MV-4-11 (cell line): ENCODE measurements around the gene NCEH1.
A peak's percentile ranks its signal among the peaks of the same experiment; 100 is the strongest.
"Not testable (repeated sequence)": the region's sequence is repeated elsewhere in the genome, so short reads cannot be mapped to it uniquely, and the experiment has no call there.

Experiments used
- DNase-seq: peaks from one replicate; lab custom pipeline; 2025; lab: John Stamatoyannopoulos, UW

The NCEH1 gene

GRCh38 chr3:172707967-172708366 lies 2.9 kb downstream of the NCEH1 start:
- DNase-seq: no peak

- no peak for DNase-seq
Observed at GRCh38 chr3:172707030-172707429, 3.8 kb downstream of the NCEH1 start.

- no peak for DNase-seq
Observed at GRCh38 chr3:172705170-172705569, 5.7 kb downstream of the NCEH1 start.

- DNase-seq: no peak
Observed at GRCh38 chr3:172704001-172704400, 6.9 kb downstream of the NCEH1 start.

- not testable (repeated sequence) for DNase-seq
Observed at GRCh38 chr3:172702731-172703130, 8.1 kb downstream of the NCEH1 start.

- no peak for DNase-seq
Observed at GRCh38 chr3:172702256-172702655, 8.6 kb downstream of the NCEH1 start.

- DNase-seq: peak; percentile 16
Observed at GRCh38 chr3:172701751-172702150, 9.1 kb downstream of the NCEH1 start.

GRCh38 chr3:172700936-172701455 lies 9.9 kb downstream of the NCEH1 start:
- no peak for DNase-seq

- no peak for DNase-seq
Observed at GRCh38 chr3:172700256-172700655, 10.6 kb downstream of the NCEH1 start.

- no peak for DNase-seq
Observed at GRCh38 chr3:172699031-172699430, 11.8 kb downstream of the NCEH1 start.

- DNase-seq: peak; percentile 84
Observed at GRCh38 chr3:172698631-172699030, 12.2 kb downstream of the NCEH1 start.

GRCh38 chr3:172697558-172697957 lies 13.3 kb downstream of the NCEH1 start:
- no peak for DNase-seq

GRCh38 chr3:172696357-172696756 lies 14.5 kb downstream of the NCEH1 start:
- no peak for DNase-seq

- no peak for DNase-seq
Observed at GRCh38 chr3:172694573-172695246, 16.2 kb downstream of the NCEH1 start.

GRCh38 chr3:172692751-172693338 lies 18.0 kb downstream of the NCEH1 start:
- DNase-seq: peak; percentile 81

GRCh38 chr3:172690936-172691335 lies 19.9 kb downstream of the NCEH1 start:
- DNase-seq: no peak

- no peak for DNase-seq
Observed at GRCh38 chr3:172688588-172688987, 22.3 kb downstream of the NCEH1 start.

- no peak for DNase-seq
Observed at GRCh38 chr3:172687501-172687900, 23.4 kb downstream of the NCEH1 start.

- no peak for DNase-seq
Observed at GRCh38 chr3:172685331-172686214, 25.3 kb downstream of the NCEH1 start.

GRCh38 chr3:172680684-172681083 lies 30.2 kb downstream of the NCEH1 start:
- no peak for DNase-seq

- no peak for DNase-seq
Observed at GRCh38 chr3:172679599-172679998, 31.3 kb downstream of the NCEH1 start.

GRCh38 chr3:172678068-172678467 lies 32.8 kb downstream of the NCEH1 start:
- no peak for DNase-seq
